GM10248 (cell line): Measurements from ENCODE around the gene RBM8A.

Experiments used
- CTCF ChIA-PET: fragments of 300-600 bp; sonication (Branson Sonifier 250); formaldehyde crosslinking; extraction: SDS; loops from one replicate; lab custom pipeline; 2021; ENCODE audit warnings: antibody characterized with exemption; lab: Yijun Ruan, JAX
- POLR2A ChIA-PET: fragments of 350-650 bp; sonication (Branson Sonifier 250); formaldehyde crosslinking; extraction: SDS; loops from one replicate; lab custom pipeline; 2020; ENCODE audit warnings: antibody characterized with exemption; lab: Yijun Ruan, JAX
- DNase-seq: peaks from one replicate; pipeline ENCODE4 v3.0.0; 2012; ENCODE audit errors: extremely low spot score
- TF ChIP-seq, protein P1 (sequence below): IDR thresholded peaks from 2 replicates; pipeline ENCODE4 v1.5.1; 2012; ENCODE audit warnings: mild to moderate bottlenecking, low read depth; ENCODE audit errors: extremely low read depth, missing control alignments, control extremely low read depth

Gene RBM8A

DNA sequence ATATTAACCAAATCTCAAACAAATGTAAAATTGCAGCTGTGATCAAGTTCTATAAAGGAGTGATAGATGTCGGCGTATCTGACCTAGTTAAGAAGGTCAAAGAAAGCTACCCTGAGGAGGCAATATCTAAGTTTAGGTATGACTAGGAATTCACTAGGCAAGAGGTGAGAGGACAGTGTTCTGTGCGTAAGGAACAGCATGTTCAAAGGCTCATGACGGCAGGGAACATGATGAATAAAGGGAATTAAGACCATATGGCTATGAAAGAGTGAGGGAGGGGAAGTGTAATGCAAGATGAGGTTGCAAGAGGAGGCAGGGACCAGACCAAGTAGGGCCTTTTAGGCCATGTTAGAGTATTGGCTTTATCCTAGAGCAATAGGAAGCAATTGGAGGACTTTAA is 21.9 kb upstream of the RBM8A start:
- TF ChIP-seq, protein P1, sequence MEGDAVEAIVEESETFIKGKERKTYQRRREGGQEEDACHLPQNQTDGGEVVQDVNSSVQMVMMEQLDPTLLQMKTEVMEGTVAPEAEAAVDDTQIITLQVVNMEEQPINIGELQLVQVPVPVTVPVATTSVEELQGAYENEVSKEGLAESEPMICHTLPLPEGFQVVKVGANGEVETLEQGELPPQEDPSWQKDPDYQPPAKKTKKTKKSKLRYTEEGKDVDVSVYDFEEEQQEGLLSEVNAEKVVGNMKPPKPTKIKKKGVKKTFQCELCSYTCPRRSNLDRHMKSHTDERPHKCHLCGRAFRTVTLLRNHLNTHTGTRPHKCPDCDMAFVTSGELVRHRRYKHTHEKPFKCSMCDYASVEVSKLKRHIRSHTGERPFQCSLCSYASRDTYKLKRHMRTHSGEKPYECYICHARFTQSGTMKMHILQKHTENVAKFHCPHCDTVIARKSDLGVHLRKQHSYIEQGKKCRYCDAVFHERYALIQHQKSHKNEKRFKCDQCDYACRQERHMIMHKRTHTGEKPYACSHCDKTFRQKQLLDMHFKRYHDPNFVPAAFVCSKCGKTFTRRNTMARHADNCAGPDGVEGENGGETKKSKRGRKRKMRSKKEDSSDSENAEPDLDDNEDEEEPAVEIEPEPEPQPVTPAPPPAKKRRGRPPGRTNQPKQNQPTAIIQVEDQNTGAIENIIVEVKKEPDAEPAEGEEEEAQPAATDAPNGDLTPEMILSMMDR: no peak
- POLR2A ChIA-PET: interaction anchor here (0.9 kb wide), 1 partner anchor 15 kb away, joined by 3 read pairs; no protein-coding TSS in a partner anchor
- CTCF ChIA-PET: interaction anchor here (1.0 to 1.8 kb wide), 4 partner anchors 9 to 103 kb away, joined by 3 to 6 read pairs (median 4); partner anchors contain the start of genes LIX1L and RBM8A
- no peak for DNase-seq

DNA sequence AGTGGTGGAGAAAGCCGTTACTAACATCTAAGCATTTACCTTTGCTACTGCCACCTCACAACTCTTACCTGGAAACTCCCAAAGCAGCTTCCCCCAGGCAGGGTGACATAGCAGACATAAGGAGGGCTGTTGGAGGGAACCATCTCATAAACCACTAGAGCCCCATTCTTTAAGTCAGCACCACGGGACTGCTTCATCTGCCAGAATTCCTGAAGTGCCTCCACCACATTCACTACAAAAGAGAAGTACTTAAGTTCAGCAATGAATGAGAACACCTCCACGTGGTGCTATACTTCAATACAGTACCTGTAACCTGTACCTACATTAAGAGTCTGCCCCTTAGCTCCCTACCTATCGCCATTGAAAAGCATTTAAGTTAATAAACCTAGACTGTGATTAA is 20.3 kb upstream of the RBM8A start:
- TF ChIP-seq, protein P1: no peak
- CTCF ChIA-PET: no interaction called here
- POLR2A ChIA-PET: no interaction called here
- DNase-seq: no peak

DNA sequence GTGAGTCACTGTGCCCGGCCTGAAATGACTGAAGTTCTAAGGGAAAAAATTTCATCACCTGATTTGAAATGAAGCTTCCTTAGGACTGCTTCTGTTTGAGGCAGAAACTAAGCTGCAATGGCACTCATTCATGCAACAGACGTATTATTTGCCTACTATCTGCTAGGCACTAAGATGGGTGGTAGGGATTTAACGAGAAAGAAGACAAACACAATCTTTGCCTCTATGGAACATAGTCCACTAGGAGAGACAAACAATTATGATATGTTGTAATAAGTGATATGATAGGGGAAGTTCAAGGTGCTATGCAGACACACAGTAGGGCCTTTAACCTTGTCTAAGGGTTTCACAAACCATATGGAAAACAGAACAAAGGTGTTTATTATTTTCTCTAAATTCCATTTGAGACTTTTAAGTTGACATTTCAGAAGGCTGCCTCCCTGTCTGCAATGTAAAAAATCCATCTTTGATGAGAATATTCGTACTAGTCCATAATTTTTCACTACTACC is 19.2 kb upstream of the RBM8A start:
- DNase-seq: no peak
- TF ChIP-seq, protein P1: no peak
- ChIA-PET CTCF (interaction anchor here (1.2 kb wide), 1 partner anchor 19 kb away, joined by 4 read pairs; the partner anchor contains the start of gene RBM8A), POLR2A (no interaction called here)

DNA sequence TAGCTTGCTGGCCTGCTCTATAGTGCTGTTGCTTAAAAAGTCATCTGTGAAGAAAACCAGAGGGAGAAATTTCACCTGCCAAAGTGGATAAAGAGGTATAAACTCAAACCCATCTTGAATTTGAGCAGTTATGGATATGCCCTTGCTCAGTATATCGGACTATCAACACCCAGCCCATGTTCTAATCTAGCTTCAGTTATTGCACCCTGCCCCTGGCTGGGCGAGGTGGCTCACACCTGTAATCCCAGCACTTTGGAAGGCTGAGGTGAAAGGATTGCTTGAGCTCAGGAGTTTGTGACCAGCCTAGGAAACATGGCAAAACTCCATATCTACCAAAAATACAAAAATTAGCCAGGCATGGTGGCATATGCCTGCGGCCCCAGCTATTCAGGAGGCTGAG is 17.2 kb upstream of the RBM8A start:
- TF ChIP-seq, protein P1: no peak
- ChIA-PET POLR2A (no interaction called here), CTCF (interaction anchor here (1.3 to 2.1 kb wide), 4 partner anchors 8 to 53 kb away, joined by 3 to 9 read pairs (median 6); no protein-coding TSS in a partner anchor)
- DNase-seq: no peak

DNA sequence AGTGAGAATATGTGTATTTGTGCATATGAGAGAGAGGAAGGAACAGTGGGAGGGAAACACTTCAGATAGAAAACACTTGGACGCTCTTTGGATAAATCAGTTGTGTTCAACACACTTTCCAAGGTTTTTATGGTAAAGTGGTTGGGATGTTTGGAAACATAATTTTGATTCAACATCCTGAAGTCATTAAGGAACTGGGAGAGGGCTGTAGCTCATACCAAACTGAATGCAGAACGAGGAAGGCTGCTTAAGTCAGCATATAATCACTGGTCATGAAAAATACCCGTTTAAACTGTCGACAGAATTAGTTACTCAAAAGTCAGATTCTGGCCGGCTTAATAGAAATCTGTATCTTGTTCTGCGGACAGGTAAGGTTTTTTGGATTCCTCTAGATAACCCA is 15.6 kb upstream of the RBM8A start:
- CTCF ChIA-PET: interaction anchor here (1.2 to 2.5 kb wide), 2 partner anchors 16 to 34 kb away, joined by 3 to 7 read pairs; no protein-coding TSS in a partner anchor
- POLR2A ChIA-PET: interaction anchor here (1.5 kb wide), 1 partner anchor 15 kb away, joined by 4 read pairs; the partner anchor contains the start of gene LIX1L
- no peak for DNase-seq
- TF ChIP-seq, protein P1: no peak

DNA sequence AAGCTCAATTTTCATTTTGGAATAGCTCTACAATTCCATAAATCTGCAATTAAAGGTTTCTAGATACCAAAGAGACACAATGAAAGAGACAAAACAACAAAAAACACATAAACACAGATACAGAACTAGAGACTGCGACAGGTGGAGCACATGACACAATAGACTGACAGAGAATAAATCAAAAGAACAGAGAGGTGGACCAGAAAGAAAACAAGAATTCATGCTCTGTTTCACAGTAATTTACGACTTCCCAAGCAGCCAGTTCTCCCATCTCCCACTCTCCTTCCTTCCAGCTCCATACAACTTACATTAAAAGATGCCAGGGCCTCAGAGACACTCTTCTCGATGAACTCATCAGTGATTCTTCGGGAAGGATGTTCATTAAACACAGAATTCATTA is 15.1 kb upstream of the RBM8A start:
- POLR2A ChIA-PET: interaction anchor here (1.5 kb wide), 1 partner anchor 16 kb away, joined by 4 read pairs; the partner anchor contains the start of gene LIX1L
- CTCF ChIA-PET: interaction anchor here (1.2 to 2.5 kb wide), 2 partner anchors 16 to 34 kb away, joined by 3 to 7 read pairs; no protein-coding TSS in a partner anchor
- TF ChIP-seq, protein P1: no peak
- no peak for DNase-seq
